Ovary (tissue), 9 donors: Measurements from ENCODE around the gene SREBF1. TPM values are rescaled to one million over a fixed set of nuclear protein-coding genes. Genes with fewer than 3 reads are reported as not detected.

Source experiments
- DNase-seq, 5 donors: peaks; one replicate each; pipeline ENCODE4 v3.0.0-alpha.2; 2019 to 2020
- H3K27ac ChIP-seq, 2 donors: fragments of 200-600 bp; one replicate each; pipeline versions ENCODE4 v1.5.1 to v1.8.0; 2019 to 2022
- H3K27me3 ChIP-seq: fragments of 200-600 bp; one replicate; pipeline ENCODE4 v1.8.0; 2022
- H3K36me3 ChIP-seq: fragments of 200-600 bp; sonication (generic); one replicate; pipeline ENCODE4 v1.5.1; 2019
- H3K4me1 ChIP-seq: one replicate; pipeline ENCODE4 v1.8.1; 2013; ENCODE audit warnings: mild to moderate bottlenecking, moderate library complexity; ENCODE audit not compliant: insufficient read depth
- H3K4me3 ChIP-seq: fragments of 200-600 bp; sonication (generic); one replicate; pipeline ENCODE4 v1.5.1; 2017
- H3K9me3 ChIP-seq, 2 donors: fragments of 200-600 bp in 1 of 2; sonication (generic) in 1 of 2; one replicate each; pipeline versions ENCODE4 v1.5.1 to v1.8.1; 2013 to 2019; ENCODE audit warnings: mild to moderate bottlenecking in 1 of 2, moderate library complexity in 1 of 2
- CTCF ChIP-seq, 3 donors: fragments of 450-650 bp in 2 of 3; fragments of 200-600 bp in 1 of 3; IDR thresholded peaks; one replicate each; pipeline versions ENCODE4 v1.5.1 to v1.8.0; 2016 to 2022; ENCODE audit warnings: antibody characterized with exemption in 3 of 3, mild to moderate bottlenecking in 1 of 3
- EP300 ChIP-seq: sonication (generic); formaldehyde crosslinking; IDR thresholded peaks from one replicate; pipeline ENCODE4 v1.6.1; 2017; ENCODE audit warnings: antibody characterized with exemption
- POLR2A ChIP-seq: fragments of 450-650 bp; IDR thresholded peaks from one replicate; pipeline ENCODE4 v1.6.1; 2017; ENCODE audit warnings: antibody characterized with exemption, mild to moderate bottlenecking, moderate library complexity
- WGBS, 3 donors: extraction: QIAGEN DNeasy Blood & Tissue Kit in 1 of 3; methylation state at CpG; one replicate each; pipeline versions ENCODE4 v1.1.5 to v1.1.7; 2013 to 2017; 5-methylcytosine and 5-hydroxymethylcytosine counted together
- intact Hi-C, 4 donors: fragments of 100-400 bp; cut with DNase I; formaldehyde crosslinking; loops; one replicate each; pipeline versions ENCODE4 v1.11.0 to v1.15.1; 2022 to 2023
- polyA plus RNA-seq, 2 donors: library from polyadenylated mRNA; stranded (reverse); fragments of 200-250 nt in 1 of 2; fragments of 350-450 nt in 1 of 2; fragmentation: Illumina TruSeq in 1 of 2; extraction: RNeasy Lipid Tissue Mini Kit (QIAGEN cat#74804) in 1 of 2; gene quantifications; one replicate each; pipeline ENCODE4 v1.2.3, GENCODE V29; 2013 to 2014
- total RNA-seq, 7 donors: library from RNA; depleted of rRNA in 2 of 7; stranded (reverse); fragments of >200 nt in 2 of 7; fragmentation: NEBNext Ultra II Directional in 3 of 7; extraction: Animal tissue kit (Norgen Biotek cat#: 25700) in 3 of 7; gene quantifications; one replicate each; pipeline versions ENCODE4 v1.1.0 to v1.2.4, GENCODE V29; 2016 to 2023
- donor health status: DM: no; HTN: no; CAD: no; lungs with moderate emphysema.
- donor health status: DM: no; HTN: no; CAD: no.
- donor health status: Bipolar disorder and iron deficiency.
- donor health status: DM: yes; HTN: yes; CAD: no.
- donor health status: DM: no; HTN: no; CAD: no.
- donor health status: DM: yes; HTN: yes; CAD: no.

The SREBF1 gene
- total and polyA plus RNA-seq, 9 donors = 24.3 to 190 (median 88.2) TPM

- intact Hi-C loops = loop anchor here in 1 of 4 donors (10.0 kb wide), 1 partner anchor 145 kb away; no protein-coding TSS in a partner anchor
- TF ChIP-seq EP300 (no peak), CTCF (IDR thresholded peaks at IDR 0.05) (no peak), POLR2A (no peak)
- Histone ChIP-seq H3K4me3 (no peak overlapping the region), H3K9me3 (no peaks in the 10 kb centered on the region), H3K36me3 (no peaks in the 10 kb centered on the region), H3K27ac (no peak overlapping the region), H3K4me1 (peaks cover 10% of the 10 kb centered on the region), H3K27me3 (no peaks in the 10 kb centered on the region)
- DNase-seq = no peak
- WGBS, 3 donors = 88 to 92% (median 92%) methylated on average over 6 of the region's 6 CpGs
Observed at GRCh38 chr17:17870247-17870646, 33.5 kb upstream of the SREBF1 start.

DNA sequence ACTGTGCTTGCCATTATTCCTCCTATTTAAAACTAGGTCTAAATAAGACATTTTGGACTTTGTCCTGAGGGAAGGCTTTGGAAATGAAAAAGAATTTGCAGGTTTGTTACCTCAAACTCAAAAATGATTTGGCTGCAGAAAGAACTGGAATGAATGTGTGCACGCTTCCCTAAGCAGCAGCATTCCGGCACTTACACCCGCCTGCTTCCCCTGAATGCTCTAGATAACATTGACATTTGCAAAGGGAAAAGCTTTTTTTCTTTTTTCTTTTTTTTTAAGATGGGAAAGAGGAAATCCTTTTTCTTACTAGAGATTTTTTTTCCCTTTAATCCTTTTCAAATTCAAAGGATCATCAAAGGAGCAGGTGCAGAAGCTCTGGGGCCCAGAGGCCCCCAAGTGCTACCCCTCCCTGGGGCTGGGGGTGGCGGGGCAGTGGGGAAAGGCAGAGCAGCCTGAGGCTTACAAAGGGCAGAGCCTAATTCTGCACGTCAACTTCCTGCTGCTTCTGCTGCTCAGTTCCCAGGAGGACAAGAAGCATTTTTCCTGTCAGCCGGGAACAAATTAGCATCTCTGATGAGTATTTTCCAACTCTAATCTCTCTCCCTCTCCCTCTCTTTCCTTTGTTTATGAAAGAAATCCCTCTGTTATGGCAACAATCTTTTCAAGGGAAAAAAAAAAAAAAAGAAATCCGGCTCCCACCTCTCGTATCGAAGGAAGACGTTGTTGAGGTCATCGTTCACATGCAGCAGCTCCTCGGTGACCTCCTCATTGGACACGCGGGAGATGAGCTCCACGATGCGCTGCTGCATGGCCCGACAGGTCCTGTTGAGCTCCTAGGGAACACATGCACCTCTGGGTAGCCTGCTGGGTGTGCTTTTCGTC lies 32.1 kb upstream of the SREBF1 start:
- no peaks in the 10 kb centered on the region for H3K36me3 ChIP-seq
- H3K4me3 ChIP-seq = no peak overlapping the region
- TF ChIP-seq CTCF (IDR thresholded peaks at IDR 0.05) (no peak), EP300 (peak; percentile 33), POLR2A (no peak)
- 4 to 18% (median 7%) methylated on average over 18 of the region's 18 CpGs for WGBS, 3 donors
- peak in 4 of 5 donors; percentile 50 to 74 (median 69) for DNase-seq
- no peaks in the 10 kb centered on the region for H3K27me3 ChIP-seq
- intact Hi-C loops = loop anchor here in 2 of 4 donors (5.0 to 10.0 kb wide), 3 partner anchors 46 to 187 kb away; partner anchors contain the start of genes ATPAF2 (in 1 of the 2), GID4 (in 1 of the 2) and RAI1 (in 1 of the 2)
- no peaks in the 10 kb centered on the region for H3K9me3 ChIP-seq
- peak overlapping the region in 1 of 2 donors; percentile 6 for H3K27ac ChIP-seq
- H3K4me1 ChIP-seq = peaks cover 10% of the 10 kb centered on the region

DNA sequence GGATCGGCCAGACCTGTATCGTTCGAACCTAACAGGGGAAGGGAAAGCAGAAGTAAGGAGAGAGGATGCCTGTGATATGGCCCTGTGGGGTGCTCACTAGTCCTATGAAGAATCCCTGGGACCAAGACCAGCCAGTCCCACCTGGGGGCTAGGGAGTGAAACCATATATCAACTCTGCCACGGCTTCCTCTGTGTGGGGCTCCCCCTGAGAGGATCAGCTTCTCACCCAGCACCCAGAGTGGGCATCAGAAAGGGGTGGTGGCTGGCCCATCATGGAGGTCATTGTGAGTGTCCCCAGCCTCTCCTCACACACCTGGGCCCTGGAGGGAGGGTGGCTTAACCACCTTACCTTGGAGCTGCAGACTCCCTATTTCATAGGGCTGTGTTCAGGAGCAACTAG lies 30.1 kb upstream of the SREBF1 start:
- H3K27ac ChIP-seq = no peak overlapping the region
- TF ChIP-seq POLR2A = no peak
- no peak for TF ChIP-seq EP300
- TF ChIP-seq CTCF (IDR thresholded peaks at IDR 0.05) = no peak
- intact Hi-C loops = loop anchor here in 2 of 4 donors (5.0 to 10.0 kb wide), 3 partner anchors 48 to 185 kb away; partner anchors contain the start of genes ATPAF2 (in 1 of the 2), GID4 (in 1 of the 2) and RAI1 (in 1 of the 2)

GRCh38 chr17:17866425-17866824 lies 29.6 kb upstream of the SREBF1 start:
- Histone ChIP-seq H3K9me3 (no peaks in the 10 kb centered on the region), H3K4me1 (peaks cover 10% of the 10 kb centered on the region), H3K27me3 (no peaks in the 10 kb centered on the region), H3K36me3 (no peaks in the 10 kb centered on the region), H3K27ac (no peak overlapping the region), H3K4me3 (no peak overlapping the region)
- TF ChIP-seq POLR2A = no peak
- TF ChIP-seq EP300 = no peak
- no peak for TF ChIP-seq CTCF (IDR thresholded peaks at IDR 0.05)
- intact Hi-C loops = loop anchor here in 2 of 4 donors (5.0 to 10.0 kb wide), 3 partner anchors 48 to 184 kb away; partner anchors contain the start of genes ATPAF2 (in 1 of the 2), GID4 (in 1 of the 2) and RAI1 (in 1 of the 2)
- WGBS, 3 donors = 87 to 95% (median 92%) methylated on average over 3 of the region's 3 CpGs
- DNase-seq = no peak

More for the DNA sequence above, 30.1 kb upstream of the SREBF1 start:
- 92 to 96% (median 96%) methylated on average over 4 of the region's 4 CpGs for WGBS, 3 donors
- no peak for DNase-seq
- no peaks in the 10 kb centered on the region for H3K27me3 ChIP-seq
- H3K4me3 ChIP-seq = no peak overlapping the region
- H3K9me3 ChIP-seq = no peaks in the 10 kb centered on the region
- H3K4me1 ChIP-seq = peaks cover 10% of the 10 kb centered on the region
- H3K36me3 ChIP-seq = no peaks in the 10 kb centered on the region
